ENCODE results near the gene MEGF11. TPM values are rescaled to one million over a fixed set of nuclear protein-coding genes. Genes with fewer than 3 reads are reported as not detected.

Gene MEGF11
- total RNA-seq, 1 donor from 2014 or later: not detected

- no peak overlapping the region for H3K4me3 ChIP-seq (ENCODE audit: low read depth, low read length)
- DNase-seq (ENCODE audit: low read depth) (no peak), FAIRE-seq (no peak)
- TF ChIP-seq CTCF (IDR thresholded peaks at IDR 0.05; ENCODE audit: insufficient read depth, low read length, severe bottlenecking): no peak
- H3K27me3 ChIP-seq (ENCODE audit: control insufficient read depth, insufficient read depth, low read length): peaks cover 1% of the 10 kb centered on the region
- H3K36me3 ChIP-seq (ENCODE audit: control insufficient read depth, insufficient read depth, low read length): no peaks in the 10 kb centered on the region
Observed at GRCh38 chr15:66144978-66145725, 108.4 kb downstream of the MEGF11 start.

GRCh38 chr15:66142285-66142684 is 111.3 kb downstream of the MEGF11 start:
- H3K36me3 ChIP-seq (ENCODE audit: control insufficient read depth, insufficient read depth, low read length): no peaks in the 10 kb centered on the region
- DNase-seq (ENCODE audit: low read depth) (no peak), FAIRE-seq (no peak)
- TF ChIP-seq CTCF (IDR thresholded peaks at IDR 0.05; ENCODE audit: insufficient read depth, low read length, severe bottlenecking): no peak
- peaks cover 3% of the 10 kb centered on the region for H3K27me3 ChIP-seq (ENCODE audit: control insufficient read depth, insufficient read depth, low read length)
- no peak overlapping the region for H3K4me3 ChIP-seq (ENCODE audit: low read depth, low read length)

GRCh38 chr15:66139591-66140207 is 113.9 kb downstream of the MEGF11 start:
- Histone ChIP-seq H3K36me3 (ENCODE audit: control insufficient read depth, insufficient read depth, low read length) (no peaks in the 10 kb centered on the region), H3K4me3 (ENCODE audit: low read depth, low read length) (no peak overlapping the region), H3K27me3 (ENCODE audit: control insufficient read depth, insufficient read depth, low read length) (peaks cover 5% of the 10 kb centered on the region)
- no peak for FAIRE-seq
- TF ChIP-seq CTCF (IDR thresholded peaks at IDR 0.05; ENCODE audit: insufficient read depth, low read length, severe bottlenecking): no peak
- no peak for DNase-seq (ENCODE audit: low read depth)

GRCh38 chr15:66138892-66139590 is 114.5 kb downstream of the MEGF11 start:
- Histone ChIP-seq H3K36me3 (ENCODE audit: control insufficient read depth, insufficient read depth, low read length) (no peaks in the 10 kb centered on the region), H3K4me3 (ENCODE audit: low read depth, low read length) (no peak overlapping the region), H3K27me3 (ENCODE audit: control insufficient read depth, insufficient read depth, low read length) (peaks cover 5% of the 10 kb centered on the region)
- FAIRE-seq: no peak
- DNase-seq (ENCODE audit: low read depth): no peak
- TF ChIP-seq CTCF (IDR thresholded peaks at IDR 0.05; ENCODE audit: insufficient read depth, low read length, severe bottlenecking): no peak

- no peaks in the 10 kb centered on the region for H3K36me3 ChIP-seq (ENCODE audit: control insufficient read depth, insufficient read depth, low read length)
- no peak for FAIRE-seq
- no peak overlapping the region for H3K4me3 ChIP-seq (ENCODE audit: low read depth, low read length)
- no peak for TF ChIP-seq CTCF (IDR thresholded peaks at IDR 0.05; ENCODE audit: insufficient read depth, low read length, severe bottlenecking)
- peaks cover 5% of the 10 kb centered on the region for H3K27me3 ChIP-seq (ENCODE audit: control insufficient read depth, insufficient read depth, low read length)
- no peak for DNase-seq (ENCODE audit: low read depth)
Observed at GRCh38 chr15:66138096-66138783, 115.3 kb downstream of the MEGF11 start.
